ENCODE results near the gene ACRV1.
"Not testable (repeated sequence)": the region's sequence is repeated elsewhere in the genome, so short reads cannot be mapped to it uniquely, and the experiment has no call there.

Gene ACRV1, protein sequence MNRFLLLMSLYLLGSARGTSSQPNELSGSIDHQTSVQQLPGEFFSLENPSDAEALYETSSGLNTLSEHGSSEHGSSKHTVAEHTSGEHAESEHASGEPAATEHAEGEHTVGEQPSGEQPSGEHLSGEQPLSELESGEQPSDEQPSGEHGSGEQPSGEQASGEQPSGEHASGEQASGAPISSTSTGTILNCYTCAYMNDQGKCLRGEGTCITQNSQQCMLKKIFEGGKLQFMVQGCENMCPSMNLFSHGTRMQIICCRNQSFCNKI

DNA sequence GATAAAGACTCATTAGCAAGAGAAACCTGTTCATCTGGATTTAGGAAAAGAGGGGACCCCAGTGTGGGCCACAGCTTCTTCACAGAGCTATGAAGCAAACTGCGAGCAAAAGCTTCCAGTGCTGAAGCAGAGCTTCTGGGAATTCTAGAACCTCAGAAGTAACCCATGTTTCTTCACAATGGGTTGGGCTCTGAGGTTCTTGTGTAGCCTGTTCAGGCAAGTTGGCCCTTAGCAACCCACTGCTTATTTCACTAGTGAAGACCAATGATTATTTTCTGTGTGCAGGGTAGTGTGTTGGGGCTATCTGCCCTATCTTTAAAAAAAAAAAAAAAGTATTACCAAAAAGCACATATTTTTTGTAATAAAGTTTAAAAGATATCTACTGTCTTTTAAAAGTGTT is at the start of gene ACRV1:
Gene ACRV1, minus strand, starts transcription at position 101 of the 400 bp plus-strand sequence. Its CDS starts 67 bp downstream, at position 34.
- DNase-seq (ENCODE audit: low read depth in 2 of 2): no peak

DNA sequence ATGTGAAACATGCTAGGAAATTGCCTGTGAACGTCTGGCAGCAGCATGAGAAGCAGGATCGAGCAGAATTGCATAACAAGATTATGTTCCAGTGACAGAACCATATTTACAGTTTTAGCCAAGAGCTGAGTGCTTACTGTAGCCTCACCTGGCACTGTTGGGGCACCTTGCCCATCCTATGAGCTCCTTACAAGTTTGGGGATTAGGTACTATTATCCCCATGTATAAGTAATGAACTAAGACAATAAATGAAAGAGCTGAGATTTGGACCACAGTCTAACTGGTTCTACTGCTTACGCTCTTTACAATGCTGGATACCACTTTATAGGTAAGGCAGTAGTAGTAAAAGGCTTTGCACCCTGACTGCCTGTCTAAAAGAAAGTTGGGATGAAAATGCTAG is 48.3 kb upstream of the ACRV1 start:
- no peak for DNase-seq (ENCODE audit: low read depth in 2 of 2)

DNA sequence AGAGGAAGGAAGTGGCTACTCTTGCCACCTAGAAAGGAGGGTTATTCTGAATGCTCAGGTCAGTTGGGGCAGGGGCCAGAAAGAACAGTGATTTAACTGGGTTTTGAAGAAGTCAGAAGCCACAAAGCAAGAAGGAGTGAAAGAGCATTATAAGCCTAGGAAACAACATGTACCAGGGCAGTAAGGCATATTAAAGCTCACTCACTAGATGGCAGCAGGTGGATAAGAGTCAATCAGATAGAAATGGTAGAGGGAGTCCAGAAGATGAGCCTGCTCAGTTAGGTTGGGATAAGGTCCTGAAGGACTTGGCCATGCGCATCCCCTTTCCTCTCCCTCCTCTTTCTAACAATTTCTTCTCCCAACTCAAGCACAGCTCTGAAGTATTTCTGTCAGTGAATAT is 43.5 kb upstream of the ACRV1 start:
- no peak for DNase-seq (ENCODE audit: low read depth in 2 of 2)

DNA sequence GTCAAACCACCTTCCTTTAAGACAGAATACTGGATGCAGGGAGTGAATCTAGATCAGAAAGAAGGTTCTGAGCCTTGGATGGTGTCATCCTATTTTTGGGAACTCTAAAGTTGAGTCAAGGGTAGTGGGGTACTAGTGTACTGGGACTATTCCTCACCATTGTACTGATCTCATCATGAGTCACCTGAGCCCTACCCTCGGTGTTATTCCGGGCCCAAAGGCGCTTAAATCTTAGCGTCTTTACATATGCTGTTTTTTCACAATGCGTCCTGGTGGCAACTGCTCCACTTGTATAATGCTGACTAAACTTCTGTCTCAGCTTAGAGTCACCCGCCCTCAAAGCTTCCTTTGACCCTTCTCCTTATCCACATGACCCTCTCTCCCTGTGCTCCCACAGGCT is 40.1 kb upstream of the ACRV1 start:
- no peak for DNase-seq (ENCODE audit: low read depth in 2 of 2)

DNA sequence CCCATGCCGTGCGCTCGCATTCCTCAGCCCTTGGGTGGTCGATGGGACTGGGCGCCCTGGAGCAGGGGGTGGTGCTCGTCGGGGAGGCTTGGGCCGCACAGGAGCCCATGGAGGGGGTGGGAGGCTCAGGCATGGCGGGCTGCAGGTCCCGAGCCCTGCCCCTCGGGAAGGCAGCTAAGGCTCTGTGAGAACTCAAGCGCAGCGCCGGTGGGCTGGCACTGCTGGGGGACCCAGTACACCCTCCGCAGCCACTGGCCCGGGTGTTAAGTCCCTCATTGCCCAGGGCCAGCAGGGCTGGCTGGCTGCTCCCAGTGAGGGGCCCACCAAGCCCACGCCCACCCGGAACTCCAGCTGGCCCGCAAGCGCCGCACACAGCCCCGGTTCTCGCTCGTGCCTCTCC is 24.0 kb upstream of the ACRV1 start:
- DNase-seq (ENCODE audit: low read depth in 2 of 2): not testable (repeated sequence)

DNA sequence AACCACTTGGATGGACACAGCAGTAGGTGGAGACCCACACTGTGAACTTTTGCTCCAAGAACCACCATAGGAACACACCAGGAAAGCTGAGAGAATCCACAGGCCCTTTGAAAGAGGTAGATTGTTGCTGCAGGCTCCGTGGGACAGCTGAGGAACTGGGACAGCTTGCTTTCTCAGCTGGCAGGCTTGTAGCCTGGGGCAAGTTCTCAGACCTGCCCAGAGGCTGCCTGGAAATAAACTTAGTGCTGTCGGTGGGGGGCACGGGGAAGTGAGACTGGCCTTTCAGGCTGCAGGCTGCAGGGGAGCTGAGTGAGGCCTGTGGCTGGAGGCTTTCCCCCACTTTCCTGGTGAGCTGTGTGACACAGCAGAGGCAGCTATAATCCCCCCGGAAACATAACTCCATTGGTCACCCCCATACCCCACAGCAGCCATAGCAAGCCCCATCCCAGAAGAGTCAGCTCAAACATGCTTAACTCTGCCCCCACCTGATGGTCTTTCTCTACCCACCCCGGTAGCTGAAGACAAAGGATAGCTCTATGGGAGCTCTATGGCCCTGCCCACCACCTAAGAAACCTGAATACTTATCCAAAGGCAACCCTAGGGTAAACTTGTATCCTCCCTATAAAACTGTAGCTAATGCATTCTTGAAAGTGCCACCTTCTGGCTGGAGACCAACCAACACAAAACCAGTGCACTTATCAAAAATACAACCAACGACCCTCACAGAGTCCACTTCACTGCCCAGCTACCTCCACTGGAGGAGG is 21.4 kb upstream of the ACRV1 start:
- no peak for DNase-seq (ENCODE audit: low read depth in 2 of 2)

DNA sequence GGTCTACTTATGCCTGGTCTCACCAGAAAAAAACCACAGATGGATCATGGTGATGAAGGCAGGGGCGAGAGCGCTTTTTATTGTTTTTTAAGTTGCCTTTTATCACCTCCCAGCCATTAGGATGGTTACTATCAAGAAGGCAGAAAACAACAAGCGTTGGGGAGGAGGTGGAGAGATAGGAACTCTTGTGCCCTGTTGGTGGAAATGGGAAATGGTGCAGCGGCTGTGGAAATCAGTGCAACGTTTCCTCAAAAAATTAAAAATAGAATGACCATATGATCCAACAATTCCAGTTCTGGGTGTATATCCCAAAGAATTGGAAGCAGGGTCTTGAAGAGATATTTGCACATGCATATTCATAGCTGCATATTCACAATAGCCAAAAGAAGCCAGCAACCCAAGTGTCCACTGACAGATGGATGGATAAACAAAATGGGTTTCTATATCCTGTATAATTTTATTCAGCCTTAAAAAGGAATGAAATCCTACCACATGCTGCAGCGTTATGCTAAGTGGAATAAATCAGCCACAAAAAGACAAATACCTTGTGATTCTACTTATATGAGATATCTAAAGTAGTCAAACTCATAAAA is 20.5 kb upstream of the ACRV1 start:
- no peak for DNase-seq (ENCODE audit: low read depth in 2 of 2)

DNA sequence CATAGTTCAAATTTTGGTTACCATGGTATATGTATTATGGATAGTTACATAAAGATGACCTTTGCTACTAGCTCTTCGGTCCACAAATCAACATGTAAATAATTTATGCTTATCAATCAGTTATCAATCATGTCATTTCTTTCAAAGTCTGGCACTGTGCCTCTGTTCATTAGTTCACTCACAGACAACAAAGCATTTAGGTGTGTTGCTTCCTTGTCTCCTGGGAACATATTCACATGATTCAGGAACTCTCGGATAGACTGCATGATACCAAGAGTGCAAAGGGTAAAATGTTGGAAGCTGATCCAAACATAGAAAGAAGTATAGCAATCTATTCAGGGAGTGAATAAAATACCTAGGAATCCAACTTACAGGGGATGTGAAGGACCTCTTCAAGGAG is 14.3 kb upstream of the ACRV1 start:
- DNase-seq (ENCODE audit: low read depth in 2 of 2): no peak

DNA sequence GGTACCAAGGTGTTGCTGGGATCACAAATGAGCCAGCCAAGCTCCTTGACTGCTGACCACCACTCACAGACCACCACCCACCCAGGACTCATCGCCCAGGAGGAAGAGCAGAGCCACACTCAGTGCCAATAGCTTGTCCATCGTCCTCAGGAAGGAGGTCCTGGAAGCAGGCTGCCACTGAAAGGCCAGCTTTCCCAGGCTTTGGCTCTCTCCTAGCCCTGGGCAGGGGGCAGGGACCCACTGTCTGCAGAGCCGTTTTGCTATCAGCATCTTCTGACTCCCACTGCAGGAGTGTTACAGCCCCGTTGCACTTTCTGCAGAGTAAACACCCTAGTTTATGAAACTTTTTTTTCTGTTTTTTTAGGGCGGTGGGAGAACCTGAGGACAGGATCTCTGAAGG is 12.2 kb upstream of the ACRV1 start:
- DNase-seq (ENCODE audit: low read depth in 2 of 2): no peak

DNA sequence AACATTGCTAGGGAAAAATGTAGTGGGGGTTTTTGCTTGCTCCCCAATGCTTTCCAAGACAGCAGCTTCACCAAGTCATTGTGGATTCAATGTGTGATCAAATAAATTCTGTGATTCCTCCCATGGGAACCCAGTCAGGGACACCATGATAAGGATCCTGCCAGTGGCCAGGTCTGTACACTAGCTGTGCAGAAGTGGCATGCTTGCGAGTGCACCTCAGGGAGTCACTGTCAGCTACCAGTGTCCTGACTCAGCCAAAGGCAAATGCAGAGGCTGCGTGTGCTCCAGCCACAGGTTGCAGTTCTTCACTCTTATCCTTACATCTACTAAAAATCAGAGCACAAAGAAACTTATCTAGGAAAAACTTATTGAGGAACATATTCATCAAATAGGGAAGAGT is 9.4 kb upstream of the ACRV1 start:
- no peak for DNase-seq (ENCODE audit: low read depth in 2 of 2)

DNA sequence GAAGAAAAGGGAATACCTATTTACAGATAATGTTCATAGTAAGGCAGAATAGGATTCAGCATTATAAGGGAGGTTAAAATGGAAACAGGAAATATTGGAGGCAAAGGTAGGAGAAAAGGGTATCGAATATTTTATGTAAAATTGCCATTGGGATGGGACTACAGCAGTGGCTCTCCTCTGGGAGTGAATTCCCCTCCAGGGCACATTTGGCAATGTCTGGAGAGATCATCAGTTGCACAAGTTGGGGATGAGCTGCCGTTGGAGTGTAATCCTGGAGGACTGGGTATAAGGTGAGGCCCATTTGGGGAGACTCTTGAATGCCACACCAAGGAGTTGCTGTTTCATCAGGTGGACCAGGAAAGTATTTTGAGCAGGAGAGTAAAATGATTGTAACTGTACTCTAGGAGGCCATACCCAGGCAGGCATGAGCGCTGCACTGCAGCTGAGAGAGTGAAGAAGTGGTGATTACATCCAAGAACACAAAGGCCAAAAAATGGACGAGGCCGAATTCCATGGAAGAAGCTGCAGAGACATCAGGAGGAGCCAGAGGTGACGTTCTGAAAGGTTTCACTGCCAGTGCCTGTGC is 8.7 kb upstream of the ACRV1 start:
- no peak for DNase-seq (ENCODE audit: low read depth in 2 of 2)

DNA sequence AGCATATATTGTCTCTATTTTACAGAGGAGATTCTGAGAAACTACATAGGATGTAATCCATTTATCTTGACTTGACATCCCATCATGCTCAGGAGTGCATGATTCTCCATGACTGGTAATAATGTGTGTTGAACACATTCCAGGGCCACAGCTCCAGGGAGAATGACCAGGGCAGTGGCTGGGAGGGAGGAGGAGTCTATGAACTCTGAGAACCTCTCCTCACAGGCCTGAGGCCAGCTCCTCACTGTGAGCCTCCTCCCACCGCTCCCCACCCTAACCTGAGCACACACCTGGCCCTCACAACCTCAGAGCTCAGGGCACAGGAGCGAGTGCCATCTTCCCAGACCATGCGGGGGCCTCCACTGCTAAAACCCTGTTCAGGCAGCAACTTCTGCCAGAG is 8.0 kb upstream of the ACRV1 start:
- no peak for DNase-seq (ENCODE audit: low read depth in 2 of 2)

DNA sequence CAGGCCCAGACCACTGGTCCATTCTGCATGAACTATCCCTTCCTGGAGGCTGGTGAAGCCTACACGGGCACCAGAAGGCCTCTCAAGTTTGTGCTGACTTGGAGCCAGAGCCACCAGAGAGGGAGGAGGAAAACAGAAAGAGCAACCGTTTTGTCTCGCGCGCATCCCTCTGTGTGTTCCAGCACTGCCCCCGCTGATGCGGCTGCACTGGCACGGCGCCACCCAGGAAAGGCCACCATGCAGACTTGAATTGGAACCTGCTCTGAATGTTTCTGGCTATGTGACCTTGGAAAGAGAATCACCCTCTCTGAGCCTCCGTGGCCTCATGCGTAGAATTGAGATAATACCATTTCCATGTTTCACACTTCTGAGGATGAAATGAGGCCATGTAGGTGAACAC is 7.4 kb upstream of the ACRV1 start:
- DNase-seq (ENCODE audit: low read depth in 2 of 2): no peak

DNA sequence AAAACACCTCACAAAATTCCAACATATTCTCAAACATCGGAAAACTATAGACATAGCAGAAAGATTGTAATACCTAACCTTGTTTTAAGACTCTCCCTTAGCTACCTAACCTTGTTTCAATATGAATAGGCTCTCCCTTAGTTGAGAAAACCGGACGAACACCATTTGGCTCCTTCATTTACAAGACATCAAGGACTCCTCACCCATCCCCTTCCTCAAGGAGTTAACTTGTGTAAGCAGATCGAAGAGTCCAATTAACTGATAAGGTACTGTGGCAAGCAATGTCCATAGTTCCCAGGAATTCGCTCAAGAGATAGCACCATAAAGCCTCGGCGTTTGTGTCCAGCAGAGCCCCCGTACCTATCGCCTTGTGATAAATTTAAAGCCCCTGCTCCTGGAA is 4.6 kb upstream of the ACRV1 start:
- DNase-seq (ENCODE audit: low read depth in 2 of 2): no peak

DNA sequence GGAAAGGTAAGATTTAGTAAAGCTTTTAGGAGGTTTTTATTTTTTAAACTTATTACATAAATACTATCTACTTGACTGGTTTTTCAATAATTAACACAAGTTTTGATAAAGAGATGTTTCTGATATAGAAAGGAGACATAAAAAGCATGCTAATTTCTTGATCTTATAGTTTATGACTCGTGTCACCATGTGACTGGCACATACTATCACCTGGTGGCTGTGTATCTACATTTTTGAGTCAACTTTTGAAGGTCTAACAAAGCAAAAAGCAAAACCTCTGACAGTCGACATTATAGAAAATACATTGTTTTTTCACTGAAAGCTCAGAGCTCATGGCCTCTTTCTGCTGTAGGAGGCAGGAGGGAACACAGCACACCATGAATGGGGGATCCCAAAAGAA is 810 bp downstream of the ACRV1 start:
- DNase-seq (ENCODE audit: low read depth in 2 of 2): no peak

DNA sequence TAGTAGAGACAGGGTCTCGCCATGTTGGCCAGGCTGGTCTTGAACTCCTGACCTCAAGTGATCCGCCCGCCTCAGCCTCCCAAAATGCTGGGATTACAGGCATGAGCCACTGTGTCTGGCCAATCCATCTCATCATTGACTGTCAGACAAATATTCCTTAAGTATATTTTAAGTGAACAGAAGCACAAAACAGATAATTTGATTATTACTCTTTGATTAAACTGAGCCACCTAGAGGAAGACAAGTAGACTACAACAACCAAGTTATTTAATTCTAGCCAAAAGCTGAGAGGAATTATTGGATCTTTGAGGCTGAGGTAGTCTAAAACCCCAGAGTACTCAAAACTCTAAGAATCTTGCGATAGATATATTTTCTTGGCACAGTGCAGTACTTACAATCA is 1.2 kb downstream of the ACRV1 start:
- DNase-seq (ENCODE audit: low read depth in 2 of 2): no peak

DNA sequence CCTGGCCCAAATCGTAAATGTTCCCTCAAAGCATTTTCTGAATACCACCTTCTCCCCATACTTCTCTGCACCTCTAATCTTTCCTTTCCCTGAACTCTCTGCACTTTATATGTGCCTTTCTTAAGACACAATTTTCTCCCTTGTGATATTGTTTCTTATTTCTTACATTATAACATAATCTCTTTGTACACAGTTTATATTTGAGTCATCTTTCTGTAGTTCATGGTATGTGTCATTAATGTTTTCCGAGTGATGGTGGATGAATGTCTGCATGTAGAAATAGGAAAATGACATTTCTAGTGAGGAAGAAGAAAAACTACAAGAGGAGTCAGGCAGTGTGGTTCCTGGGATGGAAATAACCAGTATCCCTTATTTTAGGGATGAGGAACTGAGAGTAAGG is 5.5 kb downstream of the ACRV1 start:
- DNase-seq (ENCODE audit: low read depth in 2 of 2): no peak

DNA sequence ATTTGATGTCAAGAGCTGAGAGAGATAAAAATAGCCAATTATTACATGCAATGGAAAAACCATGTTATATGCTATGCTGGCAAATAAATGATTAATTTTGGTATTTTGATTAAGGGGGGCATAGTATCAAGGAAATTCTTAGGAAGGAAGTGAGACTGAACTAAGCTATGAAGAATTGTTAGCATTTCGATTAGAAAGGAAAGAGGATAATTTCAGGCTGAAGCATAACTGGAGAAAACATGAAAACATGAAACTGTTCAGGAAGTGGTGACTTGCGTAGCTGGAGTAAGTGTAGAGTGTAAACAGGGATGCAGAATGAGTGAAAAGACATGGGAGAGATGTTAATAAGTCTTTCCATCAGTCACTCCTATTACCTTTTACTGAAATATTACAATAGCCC is 6.4 kb downstream of the ACRV1 start:
- no peak for DNase-seq (ENCODE audit: low read depth in 2 of 2)

DNA sequence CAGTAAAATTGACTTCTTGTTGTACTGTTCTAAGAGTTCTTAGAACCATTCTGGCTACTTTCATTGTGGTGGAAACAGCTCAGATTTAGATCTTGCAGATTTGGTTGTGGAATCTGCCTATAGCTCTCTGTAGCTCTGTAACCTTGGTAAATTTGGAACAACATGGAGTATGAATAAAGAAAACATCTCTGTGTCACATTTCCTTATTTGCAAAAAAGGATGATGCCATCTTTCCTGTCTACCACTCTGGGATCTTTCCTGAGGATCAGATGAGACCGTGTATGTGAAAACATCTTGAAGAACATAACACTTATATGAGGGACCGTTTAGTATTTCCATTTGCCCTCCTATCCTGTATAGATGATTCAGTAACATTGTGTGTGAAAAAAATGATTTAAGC is 9.1 kb downstream of the ACRV1 start:
- no peak for DNase-seq (ENCODE audit: low read depth in 2 of 2)

DNA sequence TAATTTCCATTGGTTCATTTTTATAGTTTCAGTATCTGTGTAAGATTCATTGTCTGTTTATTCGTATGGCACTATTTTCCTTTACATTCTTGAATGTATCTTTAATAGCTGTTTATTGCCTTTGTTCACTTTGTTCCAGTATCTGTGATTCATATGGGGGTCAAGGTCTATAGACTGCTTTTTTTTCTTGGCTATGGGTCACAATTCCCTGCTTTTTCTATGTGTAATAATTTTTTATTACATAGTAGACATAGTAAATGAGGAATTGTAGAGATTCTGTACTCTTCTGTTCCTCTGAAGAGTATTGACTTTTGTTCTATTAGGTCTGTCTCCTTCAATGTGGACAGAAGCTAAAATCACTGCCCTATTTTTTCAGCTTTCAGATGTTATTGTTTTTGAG is 10.5 kb downstream of the ACRV1 start:
- no peak for DNase-seq (ENCODE audit: low read depth in 2 of 2)

DNA sequence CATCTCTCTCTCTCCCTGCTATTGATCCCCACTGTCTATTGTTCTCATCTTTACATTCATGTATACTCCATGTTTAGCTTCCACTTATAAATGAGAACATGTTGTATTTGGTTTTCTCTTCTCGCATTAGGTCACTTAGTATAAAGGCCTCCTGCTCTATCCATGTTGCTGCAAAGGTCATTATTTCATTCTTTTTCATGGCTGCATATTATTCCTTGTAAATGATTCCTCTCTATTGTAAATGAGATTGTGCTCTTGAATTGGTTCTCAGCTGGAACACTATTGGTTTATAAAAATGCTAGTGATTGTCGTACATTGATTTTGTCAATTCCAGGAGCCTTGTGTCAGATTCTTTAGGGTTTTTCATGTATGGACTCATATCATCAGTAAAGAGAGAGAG is 13.5 kb downstream of the ACRV1 start:
- no peak for DNase-seq (ENCODE audit: low read depth in 2 of 2)

DNA sequence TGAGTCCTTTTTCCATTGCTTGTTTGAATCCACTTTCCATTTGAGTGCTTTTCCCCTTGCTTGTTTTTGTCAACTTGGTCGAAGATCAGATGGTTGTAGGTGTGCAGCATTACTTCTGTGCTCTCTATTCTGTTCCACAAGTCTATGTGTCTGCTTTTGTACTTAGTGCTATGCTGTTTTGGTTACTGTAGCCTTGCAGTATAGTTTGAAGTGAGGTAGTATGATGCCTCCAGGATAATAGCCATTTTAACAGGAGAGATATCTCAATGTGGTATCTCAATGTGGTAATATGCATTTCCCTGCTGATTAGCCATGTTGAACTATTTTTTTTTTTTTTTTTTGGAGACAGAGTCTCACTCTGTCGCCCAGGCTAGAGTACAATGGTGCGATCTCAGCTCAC is 16.7 kb downstream of the ACRV1 start:
- no peak for DNase-seq (ENCODE audit: low read depth in 2 of 2)

DNA sequence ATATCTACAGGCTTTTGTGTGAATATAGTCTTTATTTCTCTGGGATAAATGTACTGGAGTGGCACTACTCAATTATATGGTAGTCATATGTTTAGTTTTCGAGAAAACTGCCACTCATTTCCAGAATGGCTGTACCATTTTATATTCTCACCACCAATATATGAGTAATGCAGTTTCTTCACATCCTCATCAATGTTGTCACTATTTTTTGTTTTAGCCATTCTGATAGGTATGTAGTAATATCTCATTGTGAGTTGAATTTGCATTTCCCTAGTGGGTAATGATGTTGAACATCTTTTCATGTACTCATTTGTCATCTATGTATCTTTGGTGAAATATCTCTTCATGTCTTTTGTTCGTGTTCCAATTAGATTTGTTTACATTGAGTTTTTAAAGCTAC is 18.0 kb downstream of the ACRV1 start:
- no peak for DNase-seq (ENCODE audit: low read depth in 2 of 2)
